ENCODE measurements around the gene NUDT16L1.

The NUDT16L1 gene

DNA sequence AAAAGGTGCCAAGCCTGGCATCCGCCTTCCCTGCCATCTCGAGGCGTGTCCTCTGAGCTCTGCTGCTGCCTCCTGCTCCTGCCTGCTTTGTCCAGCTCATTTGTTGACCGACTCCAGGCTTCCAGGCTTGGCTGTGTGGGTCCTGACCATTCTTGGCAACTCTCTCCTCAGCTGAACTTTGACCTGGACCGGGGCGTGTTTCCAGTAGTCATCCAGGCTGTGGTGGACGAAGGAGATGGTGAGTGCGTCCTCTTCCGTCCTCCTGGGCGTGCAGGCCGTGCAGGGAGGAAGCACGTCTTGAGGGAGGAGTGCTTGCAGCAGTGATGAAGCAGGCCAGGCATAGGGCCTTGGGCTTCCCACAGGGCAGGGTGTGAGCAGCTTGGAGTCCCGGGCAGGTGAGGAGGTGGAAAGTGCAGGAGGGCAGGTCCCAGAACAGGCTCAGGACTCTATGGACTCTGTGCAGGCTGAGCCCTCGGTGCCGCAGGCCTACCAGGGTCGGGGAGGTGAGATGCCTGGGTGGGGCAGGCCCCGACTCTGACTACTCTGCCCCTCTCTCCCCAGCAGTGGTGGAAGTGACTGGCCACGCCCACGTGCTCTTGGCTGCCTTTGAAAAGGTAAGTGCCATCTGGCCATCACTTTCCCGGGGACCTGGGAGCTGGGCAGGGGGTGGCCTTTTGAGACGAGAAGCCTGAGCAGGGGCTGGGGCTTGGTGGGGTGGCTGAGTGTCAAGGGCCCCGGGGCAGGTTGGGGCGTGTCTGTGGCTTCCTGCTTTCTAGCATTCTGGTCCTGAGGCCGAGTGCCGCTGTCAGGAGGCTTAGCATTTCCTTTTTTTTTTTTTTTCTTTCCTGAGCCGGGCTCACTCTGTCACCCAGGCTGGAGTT, 28.6 kb upstream of the NUDT16L1 start:
- no peak for DNase-seq

DNA sequence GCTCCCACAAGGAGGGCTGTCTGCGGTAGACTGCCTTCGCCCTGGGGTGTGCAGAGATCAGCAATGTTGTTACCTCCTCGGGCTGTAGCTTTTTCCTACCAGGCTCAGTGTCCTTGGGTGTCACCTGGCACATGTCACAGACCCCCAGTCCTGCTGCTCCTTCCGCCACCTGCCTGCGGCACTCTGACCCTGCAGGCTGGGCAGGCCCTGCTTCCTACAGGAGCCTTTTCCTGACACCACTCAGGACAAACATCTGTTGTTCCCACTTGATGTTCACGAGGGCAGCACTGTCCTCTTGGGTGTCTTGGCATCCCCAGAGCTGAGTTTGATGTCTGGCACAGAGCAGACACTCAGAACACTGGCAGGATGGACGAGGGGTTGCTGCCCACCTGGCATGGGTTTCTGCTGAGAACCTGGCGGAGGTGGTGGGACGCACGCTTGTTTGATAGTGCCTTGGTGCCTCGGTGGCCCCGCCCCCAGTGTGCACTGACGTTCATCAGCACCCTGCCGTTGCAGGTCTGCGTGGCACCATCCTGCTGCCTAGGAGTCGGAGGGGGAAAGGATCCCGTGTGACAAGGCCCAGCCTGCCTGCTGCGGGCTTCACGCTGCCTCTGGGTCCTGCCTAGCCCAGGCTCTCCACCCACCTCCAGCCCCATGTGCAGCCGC, 26.7 kb upstream of the NUDT16L1 start:
- DNase-seq = no peak

DNA sequence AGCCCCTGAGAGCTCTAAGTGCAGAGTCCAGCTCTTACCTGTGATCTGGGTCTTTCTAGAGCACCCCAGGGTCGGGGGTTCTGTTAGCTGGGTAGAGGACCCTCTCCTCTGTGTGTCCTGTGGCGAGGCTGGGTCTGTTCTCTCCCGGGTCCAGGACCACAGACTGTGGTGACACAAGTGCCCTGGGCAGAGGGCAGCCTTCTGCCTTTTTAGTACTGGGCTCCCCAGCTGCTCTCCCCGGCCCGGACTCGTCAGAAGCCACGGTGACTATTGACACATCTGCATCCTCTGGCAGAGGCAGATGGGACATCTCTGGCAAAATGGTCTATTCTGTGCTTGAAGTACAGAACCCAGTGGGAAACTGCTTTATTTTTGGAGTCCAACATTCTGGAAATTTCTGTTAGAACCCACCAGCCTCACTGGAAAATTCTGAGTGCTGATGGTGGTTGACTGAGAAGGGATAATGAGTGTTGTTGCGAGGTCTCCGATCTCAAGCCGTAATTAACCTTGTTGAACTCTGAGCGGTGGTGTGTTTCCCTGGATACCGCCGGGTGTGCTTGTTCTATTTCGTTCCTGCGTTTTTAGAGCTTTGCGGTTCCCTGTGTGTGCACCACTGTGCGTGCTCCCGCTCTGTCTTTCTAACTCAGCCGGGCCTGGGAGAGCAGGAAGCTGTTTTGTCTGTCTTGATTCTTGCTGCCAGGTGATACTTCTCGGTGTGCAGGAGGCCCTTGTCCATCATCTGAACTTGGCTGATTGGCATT, 26.0 kb upstream of the NUDT16L1 start:
- no peak for DNase-seq

DNA sequence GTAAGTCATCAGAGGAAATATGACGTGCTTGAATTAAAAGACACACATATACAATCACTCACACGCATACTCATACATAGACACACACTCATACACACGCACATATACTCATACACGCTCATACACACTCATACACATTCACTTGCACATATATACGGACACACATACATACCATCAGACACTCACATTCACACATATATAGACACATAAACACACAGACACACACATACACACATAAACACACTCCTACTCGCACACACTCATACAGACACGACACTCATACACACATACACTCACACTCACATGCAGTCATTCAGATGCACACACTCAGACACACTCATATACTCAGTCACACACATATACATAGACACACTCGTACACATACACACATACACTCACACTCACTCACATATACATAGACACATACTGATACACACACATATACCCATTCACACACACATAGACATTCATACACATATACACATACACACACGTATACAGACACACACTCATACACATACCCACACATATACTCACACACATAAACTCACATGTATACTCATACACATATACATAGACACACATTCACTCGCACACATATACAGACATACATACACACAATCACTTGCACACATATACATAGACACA, 24.9 kb upstream of the NUDT16L1 start:
- no peak for DNase-seq

DNA sequence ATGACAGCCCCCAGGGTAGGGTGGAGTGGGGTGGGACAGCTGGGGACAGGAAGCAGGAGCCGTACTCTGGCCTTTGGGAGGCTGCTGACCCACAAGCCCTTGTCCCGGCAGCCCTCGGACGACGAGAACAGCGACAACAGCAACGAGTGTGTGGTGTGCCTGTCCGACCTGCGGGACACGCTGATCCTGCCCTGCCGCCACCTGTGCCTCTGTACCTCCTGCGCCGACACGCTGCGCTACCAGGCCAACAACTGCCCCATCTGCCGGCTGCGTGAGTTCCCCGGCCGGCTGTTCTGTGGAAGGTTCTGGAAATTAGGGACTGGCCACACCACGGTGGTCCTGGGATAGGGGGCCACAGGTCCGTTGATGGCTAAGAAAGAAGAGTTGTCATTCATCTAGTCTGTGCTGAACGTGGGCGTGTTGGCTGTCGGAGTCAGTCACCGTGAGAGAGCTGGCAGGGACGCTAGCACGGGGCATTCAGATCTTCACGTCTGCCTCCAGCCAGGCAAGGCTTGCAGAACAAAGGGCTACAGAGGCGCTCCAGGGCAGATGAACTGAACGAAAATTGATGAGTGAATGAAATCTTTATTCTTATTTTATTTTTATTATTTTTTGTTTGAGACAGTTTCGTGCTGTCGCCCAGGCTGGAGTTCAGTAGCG, 19.8 kb upstream of the NUDT16L1 start:
- DNase-seq = no peak

DNA sequence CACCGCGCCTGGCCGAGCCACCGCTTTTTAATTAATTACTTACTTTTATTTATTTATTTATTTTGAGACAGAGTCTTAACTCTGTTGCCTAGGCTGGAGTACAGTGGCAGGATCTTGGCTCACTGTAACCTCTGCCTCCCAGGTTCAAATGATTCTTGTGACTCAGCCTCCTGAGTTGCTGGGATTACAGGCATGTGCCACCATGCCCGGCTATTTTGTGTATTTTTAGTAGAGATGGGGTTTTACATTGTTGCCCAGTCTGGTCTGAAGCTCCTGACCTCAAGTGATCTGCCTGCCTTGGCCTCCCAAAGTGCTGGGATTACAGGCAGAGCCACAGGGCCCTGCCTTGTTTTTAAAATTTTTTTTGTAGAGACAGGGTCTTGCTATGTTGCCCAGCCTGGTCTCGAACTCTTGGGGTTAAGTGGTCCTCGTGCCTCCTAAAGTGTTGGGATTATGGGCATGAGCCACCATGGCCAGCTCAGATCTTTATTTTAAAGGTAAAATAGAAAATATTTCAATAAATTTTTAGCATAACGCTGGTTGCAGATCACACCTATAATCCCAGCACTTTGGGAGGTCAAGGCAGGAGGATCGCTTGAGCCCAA, 18.3 kb upstream of the NUDT16L1 start:
- no peak for DNase-seq

DNA sequence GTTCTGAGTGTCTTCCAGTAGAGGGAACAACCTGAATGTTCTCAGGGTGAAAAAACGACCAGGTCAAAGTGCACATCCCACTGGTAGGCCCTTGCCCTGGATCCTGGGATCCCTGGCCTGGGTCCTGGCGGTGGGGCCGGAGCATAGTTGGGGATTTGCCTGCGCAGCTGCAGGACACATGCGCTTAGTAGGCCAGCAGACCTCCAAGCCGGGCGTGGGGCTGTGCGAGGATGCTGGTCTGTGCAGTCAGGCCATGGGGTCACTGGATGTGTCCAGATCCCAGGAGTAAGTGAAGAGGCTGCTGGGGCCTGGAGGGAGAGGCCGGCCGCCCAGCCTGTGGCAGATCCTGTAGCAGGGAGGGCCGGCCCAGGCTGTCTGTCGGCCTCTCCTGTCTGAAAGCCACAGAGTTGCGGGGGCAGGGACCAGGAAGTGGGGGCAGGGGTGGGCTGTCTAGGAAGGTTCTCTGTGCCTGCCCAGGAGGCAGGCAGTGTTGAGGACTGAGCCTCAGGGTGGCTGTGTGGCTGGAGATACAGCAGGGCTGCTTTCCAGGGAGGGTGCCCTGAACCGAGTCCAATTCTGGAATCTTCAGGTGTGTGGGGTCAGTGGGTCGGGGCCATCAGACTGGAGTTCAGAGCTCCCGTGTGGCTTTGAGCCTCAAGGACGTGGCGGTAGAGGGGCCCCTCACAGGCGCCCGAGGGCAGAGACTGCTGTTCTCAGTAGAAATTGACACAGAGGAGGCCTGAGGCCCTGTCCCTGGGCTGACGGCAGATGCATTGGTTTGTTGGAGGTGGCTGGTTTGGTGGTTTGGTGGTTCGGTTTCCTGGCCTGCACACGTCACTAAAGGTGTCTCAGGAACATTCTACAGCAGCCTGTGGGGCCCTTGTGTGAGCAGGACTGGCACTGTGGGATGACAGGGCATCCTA, 17.2 kb upstream of the NUDT16L1 start:
- no peak for DNase-seq

DNA sequence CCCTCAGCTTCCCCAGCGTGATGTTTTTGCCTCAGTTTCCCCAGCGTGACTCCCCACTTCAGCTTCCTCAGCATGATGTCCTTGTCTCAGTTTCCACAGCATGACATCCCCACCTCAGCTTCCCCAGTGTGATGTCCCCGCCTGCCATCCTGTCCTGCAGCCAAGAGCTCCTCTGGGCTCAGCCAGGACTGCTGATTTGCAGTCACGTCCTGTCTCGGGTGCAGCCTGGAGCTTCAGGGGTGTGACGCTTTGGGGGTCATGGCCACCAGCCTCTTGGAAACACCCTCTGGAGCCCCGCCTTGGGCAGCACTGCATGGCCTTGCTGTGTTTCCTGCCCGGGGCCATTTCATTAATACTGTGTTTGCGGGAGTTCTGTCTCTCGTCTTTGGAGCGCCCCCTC, 16.5 kb upstream of the NUDT16L1 start:
- no peak for DNase-seq

DNA sequence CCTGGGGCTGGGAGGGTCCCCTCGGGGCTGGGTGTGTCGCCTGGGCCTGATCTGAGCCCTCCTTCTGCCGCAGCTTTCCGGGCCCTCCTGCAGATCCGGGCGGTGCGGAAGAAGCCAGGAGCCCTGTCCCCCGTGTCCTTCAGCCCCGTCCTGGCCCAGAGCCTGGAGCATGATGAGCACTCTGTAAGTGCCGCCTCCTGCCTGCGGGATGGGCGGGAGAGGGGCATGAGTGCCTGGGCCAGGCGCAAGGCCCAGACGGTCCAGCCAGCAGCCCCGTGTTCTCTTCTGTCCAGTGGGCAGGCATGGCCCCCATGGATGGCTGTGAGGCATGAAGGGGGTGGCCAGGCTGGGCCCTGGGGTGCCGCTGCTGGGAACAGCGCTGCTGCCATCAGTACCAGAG, 16.0 kb upstream of the NUDT16L1 start:
- no peak for DNase-seq

DNA sequence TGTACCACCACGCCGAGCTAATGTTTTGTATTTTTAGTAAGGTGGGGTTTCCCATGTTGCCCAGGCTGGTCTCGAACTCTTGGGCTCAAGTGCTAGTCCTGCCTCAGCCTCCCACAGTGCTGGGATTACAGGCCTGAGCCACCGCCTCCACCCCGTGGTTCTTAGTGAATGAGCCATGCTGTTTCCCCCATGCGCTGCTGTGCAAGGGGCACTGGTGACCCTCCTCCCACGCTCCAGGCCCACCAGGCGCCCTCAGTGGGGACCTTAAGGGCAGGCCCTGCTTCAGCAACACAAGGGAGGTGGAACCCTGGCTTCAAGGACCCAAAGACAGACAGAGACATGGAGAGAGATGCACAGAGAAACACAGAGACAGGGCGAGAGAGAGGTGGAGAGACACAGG, 15.4 kb upstream of the NUDT16L1 start:
- DNase-seq = no peak

DNA sequence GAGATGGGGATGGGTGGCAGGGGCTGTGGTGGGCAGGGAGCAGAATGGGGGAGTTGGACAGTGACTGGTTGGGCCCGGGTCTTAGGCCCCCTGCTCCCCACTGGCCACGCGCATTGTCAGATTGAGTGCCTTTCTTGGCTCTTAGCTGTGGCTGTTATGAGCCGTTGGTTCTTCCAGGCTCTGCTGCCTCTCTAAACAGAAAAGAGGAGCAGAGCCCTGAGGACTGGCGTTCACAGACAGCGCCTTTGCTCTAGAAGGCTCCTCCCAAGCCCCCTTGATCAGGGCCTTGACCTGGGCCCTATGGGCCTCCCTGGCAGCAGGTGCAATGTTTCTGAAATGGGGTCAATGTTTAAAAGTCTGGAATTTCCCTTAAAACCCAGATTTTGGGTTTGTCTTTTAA, 14.8 kb upstream of the NUDT16L1 start:
- no peak for DNase-seq

DNA sequence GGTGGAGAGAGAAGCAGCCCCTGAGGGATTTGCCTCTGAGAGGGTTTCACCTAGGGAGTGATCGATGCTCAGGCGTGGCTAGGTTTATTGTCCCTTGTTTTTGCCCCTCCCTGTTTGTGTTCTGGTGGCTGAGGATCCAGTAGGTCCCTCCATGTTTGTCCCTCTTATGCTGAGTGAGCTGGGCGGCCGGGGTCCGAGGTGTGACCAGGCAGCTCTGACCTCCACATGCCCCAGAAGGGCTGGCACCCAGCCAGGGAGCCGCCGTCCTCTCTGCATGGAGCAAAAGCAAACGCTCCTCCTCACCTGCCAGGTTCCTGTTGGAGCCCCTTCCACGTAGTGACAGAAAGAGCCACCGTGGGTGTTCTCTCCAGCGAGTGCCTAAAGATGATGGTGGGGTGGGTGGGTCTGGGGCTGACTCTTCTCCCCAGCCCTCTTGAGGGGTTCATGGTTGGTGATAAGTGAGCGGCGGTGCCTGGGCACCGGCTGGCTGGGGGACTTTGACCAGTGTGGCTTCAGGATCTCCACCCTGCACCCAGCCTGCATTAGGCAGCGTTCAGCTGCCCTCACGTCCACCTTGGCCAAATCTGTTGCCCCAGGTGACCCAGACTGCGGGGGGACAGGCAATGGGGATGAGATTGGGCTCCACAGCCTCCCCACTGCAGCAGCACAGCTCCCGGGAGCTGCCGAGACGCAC, 14.1 kb upstream of the NUDT16L1 start:
- DNase-seq = no peak

DNA sequence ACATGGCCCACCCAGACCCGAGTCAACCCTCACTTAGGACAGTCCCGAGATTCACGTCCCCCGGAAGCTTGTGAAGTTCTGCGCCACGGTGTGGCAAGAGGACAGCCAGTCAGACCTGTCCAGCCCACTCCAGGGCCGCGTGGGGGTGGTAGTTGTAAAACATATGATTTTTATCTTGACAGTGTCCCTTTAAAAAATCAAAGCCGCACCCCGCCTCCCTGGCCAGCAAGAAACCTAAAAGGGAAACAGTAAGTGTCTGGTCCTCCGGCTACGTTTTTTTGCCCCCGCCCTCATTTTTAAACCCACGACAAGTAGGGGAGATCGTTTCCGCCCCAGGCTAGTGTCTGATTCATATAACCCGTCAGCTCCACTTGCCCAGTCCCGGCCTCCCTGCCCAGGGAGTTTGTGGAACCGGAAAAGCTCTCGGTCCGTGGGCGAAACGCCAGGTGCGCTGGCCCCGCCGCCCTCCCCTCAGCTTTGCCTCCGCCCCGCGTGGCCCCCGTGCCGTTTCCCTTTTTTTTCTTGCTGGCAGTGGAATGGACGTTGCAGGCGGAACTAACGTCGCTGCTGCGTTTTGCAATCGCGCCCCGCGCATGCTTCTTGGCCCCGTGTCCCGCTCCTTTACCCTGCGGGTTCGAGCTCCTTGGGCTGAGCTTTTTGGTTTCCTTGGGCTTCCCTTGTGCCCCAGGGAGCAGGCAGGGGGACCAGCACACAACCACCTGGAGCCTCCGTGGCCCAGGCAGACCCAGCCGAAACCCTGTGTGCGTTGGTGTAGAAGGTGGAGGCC, 13.3 kb upstream of the NUDT16L1 start:
- no peak for DNase-seq

DNA sequence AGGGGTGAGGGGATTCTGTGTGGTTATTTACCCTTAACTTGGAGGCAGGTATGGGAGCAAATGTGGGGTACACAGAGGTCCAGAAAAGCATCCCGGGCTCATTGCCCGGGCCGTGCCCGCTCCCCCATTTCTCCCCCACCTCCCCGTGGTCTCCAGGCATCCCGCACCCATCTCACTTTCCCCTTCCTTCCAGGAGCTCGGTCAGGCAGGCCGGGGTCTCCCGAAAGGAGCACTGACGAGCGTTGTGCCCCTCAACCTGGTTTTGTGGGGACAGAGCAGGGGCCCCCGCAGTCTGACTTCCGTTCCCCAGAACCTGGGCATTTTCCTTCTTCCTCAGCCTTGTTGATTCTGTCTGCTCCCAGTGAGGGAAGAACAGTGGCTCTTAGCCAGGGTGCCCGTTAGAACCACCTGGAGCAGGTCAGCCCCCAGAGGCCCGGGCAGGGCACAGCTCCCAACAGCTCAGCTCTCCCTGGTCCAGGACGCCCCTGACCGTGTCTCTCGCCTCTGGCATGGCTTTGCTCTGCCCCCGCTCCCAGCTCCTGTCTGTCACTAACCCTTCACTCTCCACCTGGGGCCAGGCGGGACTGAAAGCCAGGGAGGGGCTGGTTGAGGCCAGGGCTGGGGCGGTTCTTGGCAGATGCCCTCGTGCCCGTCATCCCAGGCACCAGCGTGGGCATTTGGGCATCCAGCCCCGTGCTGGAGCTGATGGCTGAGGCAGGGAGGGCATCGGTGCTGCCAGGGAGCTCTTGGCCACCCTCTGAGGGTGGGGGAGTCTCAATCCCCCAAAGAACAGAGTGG, 12.5 kb upstream of the NUDT16L1 start:
- DNase-seq = no peak

DNA sequence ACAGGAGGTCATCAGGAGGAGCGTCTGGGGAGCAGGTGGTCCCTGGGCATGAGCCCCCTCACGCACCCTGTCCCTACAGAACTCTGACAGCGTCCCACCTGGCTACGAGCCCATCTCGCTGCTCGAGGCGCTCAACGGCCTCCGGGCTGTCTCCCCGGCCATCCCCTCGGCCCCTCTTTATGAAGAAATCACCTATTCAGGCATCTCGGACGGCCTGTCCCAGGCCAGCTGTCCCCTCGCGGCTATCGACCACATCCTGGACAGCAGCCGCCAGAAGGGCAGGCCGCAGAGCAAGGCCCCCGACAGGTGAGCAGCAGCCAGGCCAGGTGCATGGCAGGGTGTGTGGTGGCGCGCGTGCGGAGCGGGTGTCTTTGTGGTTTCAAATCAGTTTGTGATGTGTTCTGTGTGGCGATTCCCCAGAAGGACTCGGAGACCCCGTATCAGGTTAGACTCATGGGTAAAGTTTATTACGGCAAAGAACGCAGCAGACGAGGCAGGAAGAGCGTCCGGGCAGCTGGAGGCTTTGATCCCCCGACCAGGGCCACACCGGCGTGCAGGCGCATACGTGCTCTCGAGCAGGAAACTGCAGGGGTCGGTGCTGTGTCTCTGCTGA, 11.8 kb upstream of the NUDT16L1 start:
- DNase-seq = no peak

DNA sequence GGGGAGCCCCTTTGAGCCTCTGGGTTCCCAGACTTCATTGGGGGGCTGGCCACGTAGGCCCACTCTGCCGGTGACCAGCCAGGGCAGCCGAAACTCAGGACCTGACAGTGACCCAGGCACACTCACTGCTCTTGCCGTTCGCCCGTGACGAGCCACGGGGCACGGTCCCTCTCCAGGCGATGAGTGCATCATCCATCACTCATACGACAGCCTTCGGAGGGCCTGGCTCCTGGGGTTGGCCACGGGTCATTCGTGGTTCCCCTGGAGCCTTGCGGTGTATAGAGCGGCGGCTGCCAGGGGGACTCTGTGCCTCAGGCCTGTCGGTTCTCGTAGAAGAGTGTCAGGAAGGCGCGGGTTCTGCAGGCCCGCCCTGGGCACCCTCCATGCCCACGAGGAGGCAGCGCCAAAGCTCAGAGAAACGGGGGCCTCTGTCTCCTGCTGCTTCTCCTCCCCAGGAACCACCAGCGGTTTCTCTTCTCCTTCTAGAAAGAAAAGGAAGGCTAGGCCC, 11.2 kb upstream of the NUDT16L1 start:
- DNase-seq = no peak

DNA sequence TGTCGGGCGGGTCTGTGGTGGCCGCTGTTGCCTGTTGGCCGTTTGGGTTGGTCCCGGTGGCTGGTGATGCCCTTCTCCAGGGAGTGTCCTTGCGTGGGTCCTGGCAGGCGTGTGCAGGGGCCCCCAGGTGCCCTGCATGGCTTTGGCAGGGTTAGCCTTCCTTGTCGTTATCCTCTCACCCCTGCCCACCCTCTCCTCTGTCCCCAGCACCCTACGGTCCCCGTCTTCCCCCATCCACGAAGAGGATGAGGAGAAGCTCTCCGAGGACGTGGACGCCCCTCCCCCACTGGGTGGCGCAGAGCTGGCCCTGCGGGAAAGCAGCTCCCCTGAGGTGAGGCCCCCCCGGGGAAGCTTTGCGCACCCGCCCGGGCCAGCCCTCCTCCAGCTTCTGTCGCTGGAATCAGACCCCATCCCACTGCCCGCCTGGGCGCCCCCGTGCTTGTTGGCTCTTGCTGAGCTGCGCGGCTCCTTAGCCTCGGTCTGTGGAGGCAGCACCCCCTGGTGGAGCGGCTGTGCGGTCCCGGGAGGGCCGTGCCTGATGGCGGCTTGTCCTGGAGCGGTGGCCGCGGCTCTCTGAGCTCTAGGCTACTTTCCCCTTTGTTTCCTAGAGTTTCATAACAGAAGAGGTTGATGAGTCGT, 10.6 kb upstream of the NUDT16L1 start:
- DNase-seq = no peak

Data from NCI-H2029 treated with DMSO at 0.1 percent for 48 hours (cell line).